GM12891 (cell line): ENCODE results near the gene IFNA16.
"Not testable (repeated sequence)": the region's sequence is repeated elsewhere in the genome, so short reads cannot be mapped to it uniquely, and the experiment has no call there.

ENCODE experiments used
- POLR2A ChIP-seq: IDR thresholded peaks from 2 replicates; pipeline ENCODE4 v1.6.1; 2011; ENCODE audit warnings: low read depth, low read length, control low read depth
- POLR2AphosphoS5 ChIP-seq: IDR thresholded peaks from 2 replicates; pipeline ENCODE4 v1.6.1; 2011; ENCODE audit warnings: low read depth, low read length, control low read depth

DNA sequence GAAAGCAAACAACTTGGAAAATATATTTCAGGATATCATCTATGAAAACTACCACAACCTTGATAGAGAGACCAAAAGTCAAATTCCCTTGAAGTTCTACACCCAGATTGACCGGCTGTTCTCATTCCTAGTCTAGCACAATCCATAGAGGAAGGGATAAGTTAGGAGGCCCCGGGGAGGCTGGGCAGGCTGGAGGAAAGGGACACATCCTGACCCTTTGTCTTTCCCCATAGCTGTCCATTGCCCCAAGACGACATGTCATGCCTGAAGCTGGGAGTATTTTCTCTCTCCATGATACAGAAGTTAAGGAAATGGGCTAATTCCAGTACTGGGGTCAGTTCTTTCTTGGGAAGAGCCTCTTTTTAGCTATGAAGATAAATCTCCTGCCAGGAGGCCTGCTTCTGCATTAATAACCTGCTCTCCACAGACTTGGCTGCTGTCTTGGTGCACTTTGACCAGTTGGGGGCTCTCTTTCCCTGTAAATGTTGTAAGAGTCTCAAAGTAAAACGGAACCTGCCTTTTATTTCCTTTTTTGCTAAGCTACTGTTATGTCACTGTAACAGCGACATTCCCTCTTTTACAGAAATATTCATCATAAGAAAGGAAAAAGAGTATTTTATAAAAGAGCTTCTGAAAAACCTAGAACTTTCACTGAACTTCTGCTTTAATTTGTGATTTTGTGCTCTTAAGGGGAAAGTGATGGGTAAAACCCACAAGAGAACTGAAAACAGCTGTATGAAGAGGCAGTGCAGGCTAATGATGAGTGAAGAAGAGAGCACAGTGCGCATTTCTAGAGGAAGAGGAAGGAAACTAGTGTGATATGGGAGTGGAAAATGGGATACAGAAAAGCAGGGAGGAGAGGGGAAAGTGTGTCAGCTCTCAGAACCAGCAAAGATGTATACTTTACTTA lies 22.0 kb downstream of the IFNA16 start:
- TF ChIP-seq POLR2AphosphoS5, POLR2A: not testable (repeated sequence)
